Uterus (tissue), 4 donors: ENCODE data around the gene MEGF9. TPM values are rescaled to one million over a fixed set of nuclear protein-coding genes. Genes with fewer than 3 reads are reported as not detected.

Source experiments
- DNase-seq, 2 donors: peaks; one replicate each; pipeline ENCODE4 v3.0.0-alpha.2; 2019 to 2020
- H3K27ac ChIP-seq, 2 donors: fragments of 200-600 bp; sonication (generic); 1 replicate in 1 of 2; 2 replicates in 1 of 2; pipeline ENCODE4 v1.5.1; 2016 to 2018
- H3K27me3 ChIP-seq, 2 donors: fragments of 200-600 bp; sonication (generic); one replicate each; pipeline ENCODE4 v1.5.1; 2018 to 2019; ENCODE audit warnings: control low read depth in 1 of 2
- H3K36me3 ChIP-seq, 2 donors: fragments of 200-600 bp; sonication (generic); one replicate each; pipeline ENCODE4 v1.5.1; 2019; ENCODE audit warnings: control low read depth in 1 of 2
- H3K4me1 ChIP-seq, 2 donors: fragments of 200-600 bp; sonication (generic); one replicate each; pipeline ENCODE4 v1.5.1; 2018 to 2019; ENCODE audit warnings: control low read depth in 1 of 2
- H3K4me3 ChIP-seq, 2 donors: fragments of 200-600 bp; sonication (generic); 1 replicate in 1 of 2; 2 replicates in 1 of 2; pipeline ENCODE4 v1.5.1; 2018 to 2019; ENCODE audit warnings: mild to moderate bottlenecking in 1 of 2
- H3K9me3 ChIP-seq, 2 donors: fragments of 200-600 bp; sonication (generic); one replicate each; pipeline ENCODE4 v1.5.1; 2019; ENCODE audit warnings: control low read depth in 1 of 2
- CTCF ChIP-seq, 4 experiments: fragments of 200-600 bp in 2 of 4; fragments of 450-650 bp in 2 of 4; sonication (generic) in 2 of 4; IDR thresholded peaks; one replicate each; pipeline ENCODE4 v1.5.1; 2016 to 2019; ENCODE audit warnings: antibody characterized with exemption in 4 of 4, mild to moderate bottlenecking in 2 of 4, moderate library complexity in 1 of 4
- POLR2A ChIP-seq, 2 donors: fragments of 450-650 bp; IDR thresholded peaks; one replicate each; pipeline ENCODE4 v1.6.1; 2016; ENCODE audit warnings: antibody characterized with exemption in 2 of 2, mild to moderate bottlenecking in 1 of 2, moderate library complexity in 1 of 2
- intact Hi-C: fragments of 100-400 bp; cut with DNase I; formaldehyde crosslinking; loops from one replicate; pipeline ENCODE4 v1.15.1; 2023; ENCODE audit warnings: low total_unique reads
- total RNA-seq, 4 donors: library from RNA; depleted of rRNA in 3 of 4; stranded (reverse); fragments of >200 nt in 3 of 4; gene quantifications; one replicate each; pipeline versions ENCODE4 v1.1.0 to v1.2.4, GENCODE V29; 2014 to 2023
- donor health status: DM: yes; HTN: yes; CAD: no.

The MEGF9 gene
- total RNA-seq, 4 donors from 2014 or later, result 6.1 to 16.2 (median 13.1) TPM

GRCh38 chr9:120592210-120592609 lies 122.1 kb downstream of the MEGF9 start:
- no peak for TF ChIP-seq CTCF (IDR thresholded peaks at IDR 0.05)
- H3K36me3 ChIP-seq, result no peaks in the 10 kb centered on the region
- H3K4me3 ChIP-seq, result no peak overlapping the region
- H3K27me3 ChIP-seq, result no peaks in the 10 kb centered on the region
- H3K27ac ChIP-seq, result no peak overlapping the region
- intact Hi-C loops, result no loop called here
- no peaks in the 10 kb centered on the region for H3K4me1 ChIP-seq
- no peaks in the 10 kb centered on the region for H3K9me3 ChIP-seq
- no peak for DNase-seq

- Histone ChIP-seq H3K9me3 (no peaks in the 10 kb centered on the region), H3K4me3 (no peak overlapping the region), H3K4me1 (no peaks in the 10 kb centered on the region), H3K27me3 (no peaks in the 10 kb centered on the region), H3K36me3 (no peaks in the 10 kb centered on the region), H3K27ac (no peak overlapping the region)
- intact Hi-C loops, result no loop called here
- DNase-seq, result no peak
- TF ChIP-seq POLR2A (IDR thresholded peaks at IDR 0.05), result no peak
- no peak for TF ChIP-seq CTCF (IDR thresholded peaks at IDR 0.05)
These were observed 126.9 kb downstream of the MEGF9 start for GRCh38 chr9:120587328-120587727.

- DNase-seq, result no peak
- H3K4me3 ChIP-seq, result no peak overlapping the region
These were observed 130.3 kb downstream of the MEGF9 start for GRCh38 chr9:120583958-120584369.

GRCh38 chr9:120580051-120580896 lies 134.0 kb downstream of the MEGF9 start, which contains the start of gene CDK5RAP2:
TSS of gene CDK5RAP2 (minus strand) at chr9:120580167. CDS start at chr9:120579978, 189 bp downstream.
- no peaks in the 10 kb centered on the region for H3K27me3 ChIP-seq
- H3K4me3 ChIP-seq, result peak within 1 kb of the TSS; percentile 85 to 94
- intact Hi-C loops, result no loop called here
- H3K36me3 ChIP-seq, result no peaks in the 10 kb centered on the region
- no peaks in the 10 kb centered on the region for H3K4me1 ChIP-seq
- peak; percentile 94 to 96 for DNase-seq
- H3K27ac ChIP-seq, result peak within 1 kb of the TSS; percentile 62 to 78
- no peaks in the 10 kb centered on the region for H3K9me3 ChIP-seq
- no peak for TF ChIP-seq POLR2A (IDR thresholded peaks at IDR 0.05)
- no peak for TF ChIP-seq CTCF (IDR thresholded peaks at IDR 0.05)

More at GRCh38 chr9:120583958-120584369, 130.3 kb downstream of the MEGF9 start:
- Histone ChIP-seq H3K9me3 (no peaks in the 10 kb centered on the region), H3K4me1 (no peaks in the 10 kb centered on the region), H3K27me3 (no peaks in the 10 kb centered on the region), H3K27ac (no peak overlapping the region), H3K36me3 (no peaks in the 10 kb centered on the region)
- intact Hi-C loops, result no loop called here
- TF ChIP-seq POLR2A (IDR thresholded peaks at IDR 0.05) (no peak), CTCF (IDR thresholded peaks at IDR 0.05) (no peak)
